WTC11 (cell line): ENCODE measurements around the gene TOP2A. TPM values are rescaled to one million over a fixed set of nuclear protein-coding genes. Genes with fewer than 3 reads are reported as not detected.

Experiments
- ATAC-seq: fragments of 200-7000 bp; cut with Tn5 transposase; 2 replicates; pipeline ENCODE4 v1.10.0; 2021; ENCODE audit warnings: mild to moderate bottlenecking, moderate library complexity
- CTCF ChIA-PET: fragments of 300-600 bp; sonication (Branson Sonifier 250); formaldehyde crosslinking; loops from one replicate; lab custom pipeline; 2021; ENCODE audit warnings: antibody characterized with exemption; lab: Charles Lee
- POLR2A ChIA-PET: fragments of 350-600 bp; sonication (Branson Sonifier 250); formaldehyde crosslinking; loops from one replicate; lab custom pipeline; 2021; ENCODE audit warnings: antibody characterized with exemption; lab: Charles Lee
- DNase-seq: peaks from one replicate; pipeline ENCODE4 v3.0.0; 2021; ENCODE audit warnings: low spot score
- H3K27ac Mint-ChIP-seq: 2 replicates; pipeline ENCODE4 v1.8.0; 2021; ENCODE audit warnings: mixed read lengths
- H3K27me3 Mint-ChIP-seq: 2 replicates; pipeline ENCODE4 v1.8.0; 2021; ENCODE audit warnings: low read depth, mild to moderate bottlenecking, moderate library complexity, mixed read lengths
- H3K36me3 Mint-ChIP-seq: 2 replicates; pipeline ENCODE4 v1.8.0; 2021; ENCODE audit warnings: mixed read lengths
- H3K4me1 Mint-ChIP-seq: 2 replicates; pipeline ENCODE4 v1.8.0; 2022; ENCODE audit warnings: mixed read lengths
- H3K4me3 Mint-ChIP-seq: 2 replicates; pipeline ENCODE4 v1.8.0; 2021; ENCODE audit warnings: mild to moderate bottlenecking, moderate library complexity, mixed read lengths
- H3K9me3 Mint-ChIP-seq: 2 replicates; pipeline ENCODE4 v1.8.0; 2021; ENCODE audit warnings: mixed read lengths
- ESRRA ChIP-seq: sonication (generic); formaldehyde crosslinking; IDR thresholded peaks from 2 replicates; pipeline ENCODE4 v1.8.1; 2022; ENCODE audit warnings: mild to moderate bottlenecking, missing genetic modification reagents, borderline replicate concordance
- FOXJ3 ChIP-seq: sonication (generic); formaldehyde crosslinking; IDR thresholded peaks from 2 replicates; pipeline ENCODE4 v1.9.0; 2021; ENCODE audit warnings: missing genetic modification reagents, mild to moderate bottlenecking, borderline replicate concordance
- IRF2 ChIP-seq: sonication (generic); formaldehyde crosslinking; IDR thresholded peaks from 2 replicates; pipeline ENCODE4 v1.8.0; 2022; ENCODE audit warnings: low read depth, missing genetic modification reagents, borderline replicate concordance
- NFATC4 ChIP-seq: fragments of 250-450 bp; sonication (Bioruptor Pico); IDR thresholded peaks from 2 replicates; pipeline ENCODE4 v1.9.0; 2021; ENCODE audit warnings: mild to moderate bottlenecking
- NR3C1 ChIP-seq: sonication (generic); formaldehyde crosslinking; conservative IDR thresholded peaks from 2 replicates; pipeline ENCODE4 v1.8.1; 2023; ENCODE audit warnings: low read depth, mild to moderate bottlenecking, missing genetic modification reagents
- PRRX2 ChIP-seq: fragments of 250-450 bp; sonication (Bioruptor Pico); IDR thresholded peaks from 2 replicates; pipeline ENCODE4 v1.8.0; 2021; ENCODE audit warnings: mild to moderate bottlenecking
- TEAD1 ChIP-seq: sonication (generic); formaldehyde crosslinking; IDR thresholded peaks from 2 replicates; pipeline ENCODE4 v1.8.0; 2022; ENCODE audit warnings: mild to moderate bottlenecking, missing genetic modification reagents
- ZNF416 ChIP-seq: fragments of 250-450 bp; sonication (Bioruptor Pico); IDR thresholded peaks from 2 replicates; pipeline ENCODE4 v1.9.0; 2021; ENCODE audit warnings: mild to moderate bottlenecking, inconsistent platforms
- total RNA-seq: library from RNA; stranded (reverse); gene quantifications from 3 replicates; pipeline ENCODE4 v1.2.3, GENCODE V29; 2021
- TF ChIP-seq, protein P1 (sequence below): sonication (generic); formaldehyde crosslinking; IDR thresholded peaks from 2 replicates; pipeline ENCODE4 v1.8.1; 2023; ENCODE audit warnings: mild to moderate bottlenecking, moderate library complexity, missing genetic modification reagents
- TF ChIP-seq, protein P2 (sequence below): sonication (generic); formaldehyde crosslinking; IDR thresholded peaks from 2 replicates; pipeline ENCODE4 v1.8.0; 2022; ENCODE audit warnings: mild to moderate bottlenecking, missing genetic modification reagents
- TF ChIP-seq, protein P3 (sequence below): sonication (generic); formaldehyde crosslinking; IDR thresholded peaks from 2 replicates; pipeline ENCODE4 v1.8.0; 2022; ENCODE audit warnings: mild to moderate bottlenecking, missing genetic modification reagents
- TF ChIP-seq, protein P4 (sequence below): fragments of 200-600 bp; IDR thresholded peaks from 2 replicates; pipeline ENCODE4 v1.8.0; 2022; ENCODE audit warnings: antibody characterized with exemption
- TF ChIP-seq, protein P5 (sequence below): sonication (generic); formaldehyde crosslinking; IDR thresholded peaks from 2 replicates; pipeline ENCODE4 v1.8.1; 2023; ENCODE audit warnings: mild to moderate bottlenecking, missing genetic modification reagents, borderline replicate concordance

TOP2A gene
- total RNA-seq, 1 experiment from 2014 or later = 307 TPM

DNA sequence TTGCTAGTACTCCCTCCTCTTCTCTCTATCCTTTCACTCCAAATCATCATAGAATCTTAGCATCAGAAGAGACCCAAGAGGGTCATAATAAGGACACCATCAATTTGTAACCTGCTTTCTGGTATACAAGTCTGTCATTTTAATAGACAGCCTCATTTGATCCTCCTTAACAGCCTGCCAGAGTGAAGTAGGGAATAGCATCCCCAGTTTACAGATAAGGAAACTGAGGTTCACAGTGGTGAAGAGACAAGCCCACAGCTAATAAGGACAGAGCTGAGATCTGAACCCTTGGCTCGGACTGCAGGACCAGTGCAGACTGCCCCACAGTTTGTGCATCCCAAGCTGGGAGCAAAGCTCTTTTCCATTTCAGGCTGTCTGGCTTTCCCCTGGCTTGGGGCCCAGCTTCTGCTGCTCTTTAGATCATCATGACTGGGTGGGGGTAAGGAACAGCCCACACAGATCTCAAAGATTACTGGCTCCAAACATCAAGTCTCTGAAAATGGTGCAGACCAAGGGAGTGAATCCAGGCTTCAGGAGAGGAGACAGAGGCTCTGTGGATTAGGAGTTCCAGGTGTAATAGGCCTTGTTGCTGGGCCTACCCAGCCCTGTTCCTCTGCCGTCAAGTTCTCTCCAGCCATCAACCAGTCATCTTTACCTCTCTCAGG is 15.3 kb upstream of the TOP2A start:
- ChIA-PET CTCF (interaction anchor here (0.7 to 2.5 kb wide), 14 partner anchors 9 to 127 kb away, joined by 3 to 17 read pairs (median 3); partner anchors contain the start of genes IGFBP4 and TOP2A), POLR2A (no interaction called here)
- no peak for TF ChIP-seq ZNF416
- TF ChIP-seq, protein P1, sequence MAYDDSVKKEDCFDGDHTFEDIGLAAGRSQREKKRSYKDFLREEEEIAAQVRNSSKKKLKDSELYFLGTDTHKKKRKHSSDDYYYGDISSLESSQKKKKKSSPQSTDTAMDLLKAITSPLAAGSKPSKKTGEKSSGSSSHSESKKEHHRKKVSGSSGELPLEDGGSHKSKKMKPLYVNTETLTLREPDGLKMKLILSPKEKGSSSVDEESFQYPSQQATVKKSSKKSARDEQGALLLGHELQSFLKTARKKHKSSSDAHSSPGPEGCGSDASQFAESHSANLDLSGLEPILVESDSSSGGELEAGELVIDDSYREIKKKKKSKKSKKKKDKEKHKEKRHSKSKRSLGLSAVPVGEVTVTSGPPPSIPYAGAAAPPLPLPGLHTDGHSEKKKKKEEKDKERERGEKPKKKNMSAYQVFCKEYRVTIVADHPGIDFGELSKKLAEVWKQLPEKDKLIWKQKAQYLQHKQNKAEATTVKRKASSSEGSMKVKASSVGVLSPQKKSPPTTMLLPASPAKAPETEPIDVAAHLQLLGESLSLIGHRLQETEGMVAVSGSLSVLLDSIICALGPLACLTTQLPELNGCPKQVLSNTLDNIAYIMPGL (CRISPR knock-in tag) = no peak
- no peak for TF ChIP-seq NFATC4 (CRISPR knock-in tag)
- no peak for TF ChIP-seq IRF2 (CRISPR knock-in tag)
- no peak for TF ChIP-seq PRRX2 (CRISPR knock-in tag)
- no peak for TF ChIP-seq TEAD1 (CRISPR knock-in tag)
- TF ChIP-seq, protein P2, sequence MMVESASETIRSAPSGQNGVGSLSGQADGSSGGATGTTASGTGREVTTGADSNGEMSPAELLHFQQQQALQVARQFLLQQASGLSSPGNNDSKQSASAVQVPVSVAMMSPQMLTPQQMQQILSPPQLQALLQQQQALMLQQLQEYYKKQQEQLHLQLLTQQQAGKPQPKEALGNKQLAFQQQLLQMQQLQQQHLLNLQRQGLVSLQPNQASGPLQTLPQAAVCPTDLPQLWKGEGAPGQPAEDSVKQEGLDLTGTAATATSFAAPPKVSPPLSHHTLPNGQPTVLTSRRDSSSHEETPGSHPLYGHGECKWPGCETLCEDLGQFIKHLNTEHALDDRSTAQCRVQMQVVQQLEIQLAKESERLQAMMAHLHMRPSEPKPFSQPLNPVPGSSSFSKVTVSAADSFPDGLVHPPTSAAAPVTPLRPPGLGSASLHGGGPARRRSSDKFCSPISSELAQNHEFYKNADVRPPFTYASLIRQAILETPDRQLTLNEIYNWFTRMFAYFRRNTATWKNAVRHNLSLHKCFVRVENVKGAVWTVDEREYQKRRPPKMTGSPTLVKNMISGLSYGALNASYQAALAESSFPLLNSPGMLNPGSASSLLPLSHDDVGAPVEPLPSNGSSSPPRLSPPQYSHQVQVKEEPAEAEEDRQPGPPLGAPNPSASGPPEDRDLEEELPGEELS (CRISPR knock-in tag) = no peak
- no peak for TF ChIP-seq NR3C1
- TF ChIP-seq, protein P3, sequence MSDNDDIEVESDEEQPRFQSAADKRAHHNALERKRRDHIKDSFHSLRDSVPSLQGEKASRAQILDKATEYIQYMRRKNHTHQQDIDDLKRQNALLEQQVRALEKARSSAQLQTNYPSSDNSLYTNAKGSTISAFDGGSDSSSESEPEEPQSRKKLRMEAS (CRISPR knock-in tag) = no peak
- TF ChIP-seq, protein P4, sequence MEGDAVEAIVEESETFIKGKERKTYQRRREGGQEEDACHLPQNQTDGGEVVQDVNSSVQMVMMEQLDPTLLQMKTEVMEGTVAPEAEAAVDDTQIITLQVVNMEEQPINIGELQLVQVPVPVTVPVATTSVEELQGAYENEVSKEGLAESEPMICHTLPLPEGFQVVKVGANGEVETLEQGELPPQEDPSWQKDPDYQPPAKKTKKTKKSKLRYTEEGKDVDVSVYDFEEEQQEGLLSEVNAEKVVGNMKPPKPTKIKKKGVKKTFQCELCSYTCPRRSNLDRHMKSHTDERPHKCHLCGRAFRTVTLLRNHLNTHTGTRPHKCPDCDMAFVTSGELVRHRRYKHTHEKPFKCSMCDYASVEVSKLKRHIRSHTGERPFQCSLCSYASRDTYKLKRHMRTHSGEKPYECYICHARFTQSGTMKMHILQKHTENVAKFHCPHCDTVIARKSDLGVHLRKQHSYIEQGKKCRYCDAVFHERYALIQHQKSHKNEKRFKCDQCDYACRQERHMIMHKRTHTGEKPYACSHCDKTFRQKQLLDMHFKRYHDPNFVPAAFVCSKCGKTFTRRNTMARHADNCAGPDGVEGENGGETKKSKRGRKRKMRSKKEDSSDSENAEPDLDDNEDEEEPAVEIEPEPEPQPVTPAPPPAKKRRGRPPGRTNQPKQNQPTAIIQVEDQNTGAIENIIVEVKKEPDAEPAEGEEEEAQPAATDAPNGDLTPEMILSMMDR = no peak
- TF ChIP-seq, protein P5, sequence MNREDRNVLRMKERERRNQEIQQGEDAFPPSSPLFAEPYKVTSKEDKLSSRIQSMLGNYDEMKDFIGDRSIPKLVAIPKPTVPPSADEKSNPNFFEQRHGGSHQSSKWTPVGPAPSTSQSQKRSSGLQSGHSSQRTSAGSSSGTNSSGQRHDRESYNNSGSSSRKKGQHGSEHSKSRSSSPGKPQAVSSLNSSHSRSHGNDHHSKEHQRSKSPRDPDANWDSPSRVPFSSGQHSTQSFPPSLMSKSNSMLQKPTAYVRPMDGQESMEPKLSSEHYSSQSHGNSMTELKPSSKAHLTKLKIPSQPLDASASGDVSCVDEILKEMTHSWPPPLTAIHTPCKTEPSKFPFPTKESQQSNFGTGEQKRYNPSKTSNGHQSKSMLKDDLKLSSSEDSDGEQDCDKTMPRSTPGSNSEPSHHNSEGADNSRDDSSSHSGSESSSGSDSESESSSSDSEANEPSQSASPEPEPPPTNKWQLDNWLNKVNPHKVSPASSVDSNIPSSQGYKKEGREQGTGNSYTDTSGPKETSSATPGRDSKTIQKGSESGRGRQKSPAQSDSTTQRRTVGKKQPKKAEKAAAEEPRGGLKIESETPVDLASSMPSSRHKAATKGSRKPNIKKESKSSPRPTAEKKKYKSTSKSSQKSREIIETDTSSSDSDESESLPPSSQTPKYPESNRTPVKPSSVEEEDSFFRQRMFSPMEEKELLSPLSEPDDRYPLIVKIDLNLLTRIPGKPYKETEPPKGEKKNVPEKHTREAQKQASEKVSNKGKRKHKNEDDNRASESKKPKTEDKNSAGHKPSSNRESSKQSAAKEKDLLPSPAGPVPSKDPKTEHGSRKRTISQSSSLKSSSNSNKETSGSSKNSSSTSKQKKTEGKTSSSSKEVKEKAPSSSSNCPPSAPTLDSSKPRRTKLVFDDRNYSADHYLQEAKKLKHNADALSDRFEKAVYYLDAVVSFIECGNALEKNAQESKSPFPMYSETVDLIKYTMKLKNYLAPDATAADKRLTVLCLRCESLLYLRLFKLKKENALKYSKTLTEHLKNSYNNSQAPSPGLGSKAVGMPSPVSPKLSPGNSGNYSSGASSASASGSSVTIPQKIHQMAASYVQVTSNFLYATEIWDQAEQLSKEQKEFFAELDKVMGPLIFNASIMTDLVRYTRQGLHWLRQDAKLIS (CRISPR knock-in tag) = no peak
- TF ChIP-seq FOXJ3 = no peak
- peaks cover 2% of the 10 kb centered on the region; the same call in 1 of the 2 replicates for H3K36me3 Mint-ChIP-seq
- DNase-seq (no peak), ATAC-seq (no peak)
- H3K27me3 Mint-ChIP-seq = peaks cover 3% of the 10 kb centered on the region; the same call in 1 of the 2 replicates
- H3K27ac Mint-ChIP-seq = no peak overlapping the region
- H3K4me3 Mint-ChIP-seq = no peak overlapping the region
- peaks cover 12% of the 10 kb centered on the region for H3K9me3 Mint-ChIP-seq
- peaks cover 6% of the 10 kb centered on the region for H3K4me1 Mint-ChIP-seq

DNA sequence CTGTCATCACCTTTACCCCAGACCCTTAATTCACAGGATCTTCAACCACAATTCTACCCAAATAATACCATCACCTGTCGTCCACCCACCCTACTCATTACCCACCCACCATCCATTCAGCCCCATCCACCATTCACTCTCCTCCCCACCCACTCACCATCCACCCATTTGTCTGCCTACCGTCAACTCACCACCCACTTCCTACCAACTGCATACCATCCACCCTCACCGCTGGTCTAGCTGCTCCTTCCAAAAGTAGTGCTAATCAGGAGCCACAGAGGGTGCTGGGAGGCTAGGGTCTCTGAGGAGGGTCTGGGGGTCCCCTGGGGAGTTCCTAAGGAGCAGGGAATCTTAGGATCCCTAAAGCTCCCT is 13.5 kb upstream of the TOP2A start:
- Mint-ChIP-seq H3K27ac (no peak overlapping the region), H3K4me1 (peaks cover 10% of the 10 kb centered on the region), H3K9me3 (peaks cover 15% of the 10 kb centered on the region), H3K36me3 (peaks cover 5% of the 10 kb centered on the region; the same call in 1 of the 2 replicates), H3K27me3 (peaks cover 3% of the 10 kb centered on the region; the same call in 1 of the 2 replicates), H3K4me3 (no peak overlapping the region)
- TF ChIP-seq ESRRA (CRISPR knock-in tag) = no peak
- ATAC-seq (no peak), DNase-seq (no peak)
- POLR2A ChIA-PET = interaction anchor here (0.5 kb wide), 1 partner anchor 96 kb away, joined by 4 read pairs; no protein-coding TSS in a partner anchor
- CTCF ChIA-PET = interaction anchor here (0.6 to 1.4 kb wide), 2 partner anchors 16 to 19 kb away, joined by 3 read pairs; no protein-coding TSS in a partner anchor
